ENCODE measurements around the gene AIPL1.

GRCh38 chr17:6437956-6438355 is 3.0 kb upstream of the AIPL1 start:
- TF ChIP-seq CTCF (IDR thresholded peaks at IDR 0.05) (no peak), POLR2A (IDR thresholded peaks at IDR 0.05) (no peak)

Data from upper lobe of left lung (tissue), 4 donors.